NCI-H510A (cell line): ENCODE measurements around the gene ZDHHC14.
"Not testable (repeated sequence)": the region's sequence is repeated elsewhere in the genome, so short reads cannot be mapped to it uniquely, and the experiment has no call there.

Experiments used
- DNase-seq: peaks from one replicate; lab custom pipeline; 2025; lab: John Stamatoyannopoulos, UW

The ZDHHC14 gene

GRCh38 chr6:157445277-157446009, 64.5 kb downstream of the ZDHHC14 start:
- no peak for DNase-seq

- no peak for DNase-seq
Measured at GRCh38 chr6:157447735-157448134, 66.7 kb downstream of the ZDHHC14 start.

GRCh38 chr6:157449610-157450009, 68.6 kb downstream of the ZDHHC14 start:
- DNase-seq: no peak

GRCh38 chr6:157450931-157451742, 70.1 kb downstream of the ZDHHC14 start:
- no peak for DNase-seq

GRCh38 chr6:157452096-157452495, 71.1 kb downstream of the ZDHHC14 start:
- DNase-seq: no peak

- DNase-seq: no peak
Measured at GRCh38 chr6:157453131-157453530, 72.1 kb downstream of the ZDHHC14 start.

- no peak for DNase-seq
Measured at GRCh38 chr6:157453978-157454377, 73.0 kb downstream of the ZDHHC14 start.

- DNase-seq: no peak
Measured at GRCh38 chr6:157454762-157455714, 74.0 kb downstream of the ZDHHC14 start.

- no peak for DNase-seq
Measured at GRCh38 chr6:157455731-157456523, 74.9 kb downstream of the ZDHHC14 start.

- DNase-seq: no peak
Measured at GRCh38 chr6:157456524-157456829, 75.5 kb downstream of the ZDHHC14 start.

- no peak for DNase-seq
Measured at GRCh38 chr6:157457787-157458186, 76.8 kb downstream of the ZDHHC14 start.

GRCh38 chr6:157459327-157459726, 78.3 kb downstream of the ZDHHC14 start:
- no peak for DNase-seq

- DNase-seq: no peak
Measured at GRCh38 chr6:157460182-157460999, 79.4 kb downstream of the ZDHHC14 start.

- no peak for DNase-seq
Measured at GRCh38 chr6:157461000-157461915, 80.3 kb downstream of the ZDHHC14 start.

GRCh38 chr6:157462956-157463742, 82.2 kb downstream of the ZDHHC14 start:
- DNase-seq: no peak

- DNase-seq: not testable (repeated sequence)
Measured at GRCh38 chr6:157463743-157464135, 82.7 kb downstream of the ZDHHC14 start.

GRCh38 chr6:157464653-157465535, 83.9 kb downstream of the ZDHHC14 start:
- no peak for DNase-seq

- no peak for DNase-seq
Measured at GRCh38 chr6:157466342-157466648, 85.3 kb downstream of the ZDHHC14 start.
